Caki2 (cell line): ENCODE measurements around the gene ZNF436. TPM values are rescaled to one million over a fixed set of nuclear protein-coding genes. Genes with fewer than 3 reads are reported as not detected.

Source experiments
- DNase-seq: peaks from one replicate; pipeline ENCODE4 v3.0.0-alpha.2; 2015; ENCODE audit warnings: low read depth
- in situ Hi-C: cut with HindIII; loops from 2 replicates; pipeline ENCODE4 v1.10.0; 2016; ENCODE audit warnings: low sequenced_read_pairs, low pct_unique_long_range_greater_than_20kb, mixed read lengths
- total RNA-seq: library from RNA; depleted of rRNA; stranded (reverse); fragments of >200 nt; shearing (Covaris generic); gene quantifications from 2 replicates; pipeline ENCODE4 v1.2.3, GENCODE V29; 2014; ENCODE audit warnings: low replicate concordance

Gene ZNF436
- total RNA-seq, 1 experiment from 2014 or later = 16.4 TPM

DNA sequence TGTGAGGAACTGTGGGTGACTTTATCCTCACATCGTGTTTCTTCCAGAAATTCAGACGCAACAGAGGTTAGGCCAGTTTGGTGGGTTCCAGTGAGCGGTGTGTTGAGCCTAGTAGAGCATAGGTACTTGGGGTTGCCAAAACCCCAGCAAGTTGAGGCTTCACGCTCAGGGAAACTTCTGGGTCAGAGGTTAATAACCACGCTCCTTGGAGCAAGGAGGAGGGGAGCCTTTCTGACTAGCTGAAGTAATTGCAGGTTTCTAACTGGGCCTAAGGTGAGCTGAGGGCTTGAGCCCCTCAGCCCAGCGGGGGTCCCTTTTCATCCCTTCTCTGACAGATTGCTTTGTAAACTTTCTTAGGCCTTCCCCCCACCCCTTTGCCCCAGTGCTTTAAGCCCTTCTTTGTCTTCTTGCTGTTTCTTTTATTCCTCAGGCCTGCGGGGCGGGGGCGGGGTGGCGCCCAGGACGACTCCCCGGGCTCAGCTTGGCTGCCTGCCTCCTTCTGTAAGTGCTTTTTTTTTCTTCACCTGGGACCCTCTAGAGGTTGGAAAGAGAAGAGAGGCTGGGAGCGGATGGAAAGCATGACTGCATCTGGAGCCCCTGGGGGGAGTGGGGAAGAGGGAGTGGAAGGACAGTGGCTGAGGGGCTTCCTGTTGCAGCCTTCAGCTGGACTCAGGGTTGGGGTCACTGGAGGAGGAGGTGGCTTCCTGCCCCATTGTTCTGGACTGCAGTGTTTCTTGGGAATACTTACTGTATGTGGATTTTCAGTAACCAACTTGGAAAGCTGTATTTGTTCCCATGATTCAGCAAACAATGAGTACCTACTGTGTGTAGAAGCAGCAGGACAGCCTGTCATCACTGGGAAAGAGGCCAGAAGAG, 1.3 kb upstream of the ZNF436 start:
- in situ Hi-C loops = no loop called here
- peak; percentile 70 for DNase-seq

DNA sequence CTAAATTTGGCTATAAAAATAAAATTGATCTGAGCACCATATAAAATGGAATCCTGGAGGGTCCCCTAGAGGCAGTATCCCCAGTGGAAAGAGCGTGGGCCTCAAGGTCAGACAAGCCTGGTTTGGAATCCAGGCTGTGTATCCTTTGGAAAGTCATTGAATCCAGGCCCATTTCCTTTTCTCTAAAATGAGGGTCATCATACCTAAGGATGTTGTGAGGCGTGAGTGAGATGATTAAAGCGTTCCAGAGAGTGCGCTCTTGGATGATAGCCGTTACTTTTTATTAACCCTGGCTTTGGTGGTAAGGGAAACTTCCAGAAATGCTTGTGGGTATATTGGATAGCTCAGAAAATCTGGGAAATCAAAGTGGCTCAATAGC, 683 bp upstream of the ZNF436 start:
- DNase-seq = no peak
- in situ Hi-C loops = no loop called here

DNA sequence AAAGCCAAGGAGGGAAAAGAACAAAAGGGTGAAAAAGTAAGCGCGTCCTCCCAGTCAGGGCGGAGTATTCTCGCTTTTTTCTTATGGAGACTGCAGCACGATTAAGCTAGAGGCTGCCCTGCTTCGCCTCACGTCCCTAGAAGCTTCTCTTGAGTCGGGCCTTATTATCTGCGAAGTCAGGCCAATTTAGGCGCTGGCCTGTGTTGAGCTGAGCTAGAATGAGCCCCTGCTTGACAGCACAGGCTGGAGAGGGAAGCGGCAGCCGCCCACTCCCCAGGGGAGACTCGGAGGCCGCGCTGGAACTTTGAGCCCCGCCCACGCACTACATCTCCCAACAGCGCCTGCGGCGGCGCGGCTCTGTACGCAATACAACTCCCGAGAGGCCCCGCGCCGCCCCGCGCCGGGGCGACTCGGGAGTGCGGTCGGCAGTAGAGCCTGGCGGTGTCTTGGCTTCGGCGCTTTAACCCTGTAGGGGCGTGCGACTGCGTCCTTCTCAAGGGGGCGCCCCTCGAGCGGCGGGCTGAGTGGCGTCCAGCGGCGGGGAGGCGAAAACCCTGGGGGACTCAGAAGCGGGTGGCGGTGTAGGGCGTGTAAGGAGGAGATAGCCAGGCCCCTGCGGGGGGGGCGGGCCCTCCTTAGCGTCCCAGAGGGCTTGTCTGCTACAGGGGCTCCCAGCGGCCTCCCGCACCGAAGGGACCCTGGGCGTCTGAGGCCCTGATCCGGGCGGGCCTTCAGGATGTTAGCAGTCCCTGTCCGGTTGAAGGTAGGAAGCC, 888 bp downstream of the ZNF436 start:
- in situ Hi-C loops = no loop called here
- DNase-seq = peak; percentile 88

DNA sequence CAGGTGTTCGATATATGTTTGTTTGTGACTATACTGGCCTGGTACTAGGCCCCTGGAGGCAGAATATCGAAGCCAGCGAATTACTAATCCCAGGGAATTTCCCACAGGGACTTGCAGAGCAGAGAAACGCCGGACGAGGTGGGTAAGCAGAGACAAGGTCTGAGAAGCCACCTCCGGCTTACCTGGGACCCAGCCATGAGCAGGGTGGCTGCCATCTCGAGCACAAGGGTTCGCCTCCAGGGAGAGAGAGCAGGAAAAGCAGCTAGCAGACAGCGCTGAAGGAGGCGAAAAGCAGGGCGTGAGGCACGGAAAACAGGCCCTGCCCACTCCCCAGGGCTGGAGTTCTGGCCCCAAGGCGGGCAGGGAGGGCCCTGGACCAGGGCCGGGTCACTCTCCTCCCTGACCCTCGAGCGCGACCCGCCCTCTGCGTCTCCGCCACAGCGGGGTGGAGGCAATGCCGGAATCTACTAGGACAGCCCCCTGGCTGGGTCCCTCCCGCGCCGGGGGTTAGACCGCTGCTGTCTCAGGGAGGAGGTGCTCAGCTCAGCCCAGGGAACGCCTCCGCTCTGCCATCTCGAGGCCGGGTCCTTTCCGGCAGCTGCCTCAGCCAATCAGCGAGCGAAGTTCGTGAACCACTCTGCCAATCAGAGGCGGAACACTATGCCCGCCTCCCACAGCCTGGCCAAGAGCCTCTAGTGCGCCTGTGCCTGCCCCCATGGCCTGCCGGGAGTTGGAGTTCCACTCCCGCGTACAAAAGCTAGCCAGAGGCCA, 1.7 kb downstream of the ZNF436 start:
- DNase-seq = peak; percentile 98
- in situ Hi-C loops = no loop called here

DNA sequence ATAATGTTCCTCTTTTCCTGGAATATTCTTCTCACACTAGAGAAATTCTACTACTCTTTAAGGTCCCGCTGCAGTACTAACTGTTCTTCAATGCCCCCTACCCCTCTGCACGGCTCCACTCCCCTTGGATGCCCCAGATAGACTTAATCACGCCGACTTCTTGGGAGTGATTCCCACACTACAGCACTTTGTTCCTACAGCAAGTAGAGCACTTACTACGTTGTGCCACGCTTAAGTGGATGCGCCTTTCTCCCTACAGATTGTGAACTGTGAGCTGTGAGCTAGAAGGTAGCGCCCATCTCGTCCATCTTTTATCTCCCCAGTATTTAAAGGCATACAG, 2.2 kb downstream of the ZNF436 start:
- DNase-seq = no peak
- in situ Hi-C loops = no loop called here

DNA sequence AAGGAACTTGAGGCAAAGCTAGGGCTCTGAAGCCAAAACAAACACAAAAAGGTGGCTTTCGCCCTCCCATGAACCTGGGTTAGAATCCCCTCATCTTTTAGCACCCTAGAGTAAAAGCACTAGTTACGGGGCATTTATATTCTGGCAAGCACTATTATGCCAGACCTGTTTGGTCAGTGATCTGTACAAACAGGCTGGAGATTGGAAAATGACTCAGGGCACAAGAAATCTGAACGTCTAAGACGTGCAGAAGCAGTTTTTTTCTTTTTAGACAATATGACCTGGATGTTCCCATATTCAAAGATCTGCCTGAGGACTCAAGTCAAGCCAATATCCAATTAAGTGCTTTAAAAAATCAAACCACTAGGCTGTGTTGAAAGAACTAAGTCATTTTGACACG, 3.0 kb downstream of the ZNF436 start:
- DNase-seq = no peak
- in situ Hi-C loops = no loop called here

DNA sequence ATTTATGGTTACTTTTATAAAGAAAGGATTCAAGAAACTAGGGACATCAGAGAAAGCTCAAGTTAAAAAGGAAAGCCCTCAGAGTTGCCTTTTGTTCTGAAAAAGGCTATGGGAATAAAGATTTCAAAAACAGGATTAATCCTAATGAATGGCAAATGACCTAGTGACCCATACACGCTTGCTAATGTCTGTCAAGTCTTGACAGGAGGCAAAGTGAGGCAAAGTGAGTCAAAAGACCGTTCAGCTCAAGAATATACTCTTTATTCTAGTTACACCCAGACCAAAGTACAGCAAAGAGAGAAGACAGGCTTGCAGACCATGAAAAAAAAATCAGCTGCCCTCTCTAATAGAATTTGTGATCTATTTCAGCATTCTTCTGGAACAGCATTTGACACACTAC, 3.5 kb downstream of the ZNF436 start:
- in situ Hi-C loops = no loop called here
- DNase-seq = no peak

DNA sequence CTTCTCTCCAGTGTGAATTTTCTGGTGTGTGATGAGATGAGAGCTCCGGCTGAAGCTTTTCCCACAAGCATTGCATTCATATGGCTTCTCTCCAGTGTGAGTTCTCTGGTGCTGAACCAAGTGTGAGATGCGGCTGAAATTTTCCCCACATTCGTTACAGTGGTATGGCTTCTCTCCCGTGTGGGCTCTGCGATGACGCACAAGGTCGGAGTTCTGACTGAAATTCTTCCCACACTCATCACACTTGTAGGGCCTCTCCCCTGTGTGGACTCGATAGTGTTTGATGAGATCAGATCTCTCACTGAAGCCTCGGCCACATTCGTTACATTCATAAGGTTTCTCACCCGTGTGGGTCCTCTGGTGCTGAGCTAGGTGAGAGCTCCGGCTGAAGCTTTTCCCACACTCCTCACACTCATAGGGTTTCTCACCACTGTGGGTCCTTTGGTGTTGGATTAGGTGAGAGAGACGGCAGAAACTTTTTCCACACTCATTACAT, 7.4 kb downstream of the ZNF436 start:
- in situ Hi-C loops = no loop called here
- DNase-seq = peak; percentile 28

DNA sequence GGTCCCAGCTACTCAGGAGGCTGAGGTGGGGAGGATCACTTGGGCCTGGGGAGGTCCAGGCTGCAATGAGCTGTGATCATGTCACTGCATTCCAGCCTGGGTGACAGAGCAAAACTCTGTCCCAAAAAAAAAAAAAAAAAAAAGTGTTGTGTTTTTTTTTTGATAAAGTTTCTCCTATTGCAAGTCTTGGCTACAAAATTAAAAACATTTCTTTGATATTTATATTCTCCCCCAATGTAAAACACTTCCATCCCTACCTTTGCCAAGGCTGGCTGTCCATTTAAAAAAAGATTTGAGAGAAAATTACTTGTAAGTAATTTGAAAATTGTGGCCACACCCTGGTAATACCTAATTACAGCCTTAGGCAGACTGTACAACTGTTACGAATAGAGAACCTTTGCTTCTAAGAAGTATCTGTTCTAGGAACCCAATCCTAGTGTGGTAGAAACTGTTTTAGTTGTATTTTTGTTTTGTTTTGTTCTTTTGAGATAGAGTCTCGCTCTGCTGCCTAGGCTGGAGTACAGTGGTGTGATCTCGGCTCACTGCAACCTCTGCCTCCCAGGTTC, 11.2 kb downstream of the ZNF436 start:
- no peak for DNase-seq
- in situ Hi-C loops = no loop called here

DNA sequence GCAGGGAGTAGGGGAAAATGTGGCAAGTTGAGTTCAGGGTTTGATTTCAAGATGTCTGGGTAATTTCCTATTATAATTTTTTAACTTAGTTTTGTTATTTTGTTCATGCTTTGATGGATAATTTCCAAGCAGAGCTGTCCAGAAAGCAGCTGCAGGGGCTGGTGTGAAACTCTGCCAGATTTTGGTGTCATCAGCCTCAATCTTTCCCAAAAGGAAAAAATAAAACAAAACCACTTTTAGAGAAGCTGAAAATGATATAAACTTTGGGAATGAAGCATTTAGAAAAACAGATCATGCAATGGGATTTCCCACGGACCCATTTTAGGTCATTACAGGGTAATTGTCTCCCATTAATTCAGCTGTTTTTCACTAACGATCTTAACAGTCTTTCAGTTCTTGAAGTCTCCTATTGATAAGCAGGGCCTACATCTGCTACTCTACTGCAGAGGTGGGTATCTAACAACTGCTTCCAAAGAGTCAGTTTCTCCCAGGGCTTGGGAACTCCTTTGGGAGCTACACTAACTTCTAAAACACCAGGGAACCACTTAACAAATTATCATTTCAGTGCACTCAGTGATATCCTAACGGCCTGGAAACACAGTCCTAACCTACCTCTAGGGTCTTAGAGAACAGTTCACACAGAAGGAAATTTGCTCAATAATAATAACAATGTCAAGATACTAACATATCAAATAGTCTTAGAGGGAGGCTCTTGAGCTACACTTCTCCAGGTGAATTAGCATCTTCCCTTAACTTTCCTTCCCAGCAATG, 12.3 kb downstream of the ZNF436 start:
- in situ Hi-C loops = no loop called here
- no peak for DNase-seq

DNA sequence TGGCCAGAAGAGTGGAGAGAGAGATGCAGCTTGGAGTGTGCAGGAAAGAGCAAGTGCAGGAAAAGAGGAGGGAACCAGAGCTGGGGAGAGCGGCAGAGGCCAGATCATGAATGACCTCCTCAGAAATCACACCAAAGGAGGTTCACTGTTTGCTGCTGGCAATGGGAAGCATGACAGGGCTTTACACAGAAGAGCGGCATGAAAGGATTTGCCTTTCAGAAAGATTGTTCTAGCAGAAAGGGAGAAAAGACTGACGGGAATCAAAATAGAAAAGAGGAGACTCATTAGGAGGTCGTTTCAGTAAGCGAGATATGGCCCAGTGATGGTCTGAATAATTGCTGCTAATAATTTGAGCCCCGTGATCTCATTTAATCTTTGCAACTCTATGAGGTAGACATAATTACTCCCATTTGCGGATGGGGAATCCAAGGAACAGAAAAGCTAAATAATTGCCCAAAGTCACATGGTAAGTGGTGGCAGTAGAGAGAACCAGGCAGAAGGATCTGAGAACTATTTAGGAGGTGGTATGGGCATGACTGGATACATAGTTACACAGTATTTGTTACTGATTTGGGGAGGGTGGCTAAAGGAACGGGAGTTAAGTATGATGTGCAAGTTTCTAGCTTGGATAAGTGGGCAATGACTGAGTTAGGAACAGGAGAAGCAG, 13.0 kb downstream of the ZNF436 start:
- DNase-seq = no peak
- in situ Hi-C loops = no loop called here

DNA sequence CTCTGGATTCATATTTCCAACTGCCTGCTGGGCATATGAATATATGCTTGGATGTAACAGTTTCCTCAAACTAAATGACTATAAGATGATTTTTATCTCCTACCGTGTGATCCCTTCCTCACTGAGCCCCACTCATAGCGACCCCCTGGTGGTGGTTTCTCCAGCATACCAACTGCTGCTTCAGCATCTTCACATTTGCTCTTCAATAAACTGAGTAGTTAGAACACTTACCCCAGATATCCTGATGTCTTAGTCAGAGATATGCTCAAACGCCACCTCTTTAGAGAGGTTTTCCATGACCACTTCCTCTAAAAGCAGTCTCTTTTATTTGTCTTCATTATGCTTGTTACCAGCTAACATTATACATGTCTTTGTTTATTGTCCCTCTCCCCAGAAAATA, 15.4 kb downstream of the ZNF436 start:
- in situ Hi-C loops = no loop called here
- DNase-seq = no peak

DNA sequence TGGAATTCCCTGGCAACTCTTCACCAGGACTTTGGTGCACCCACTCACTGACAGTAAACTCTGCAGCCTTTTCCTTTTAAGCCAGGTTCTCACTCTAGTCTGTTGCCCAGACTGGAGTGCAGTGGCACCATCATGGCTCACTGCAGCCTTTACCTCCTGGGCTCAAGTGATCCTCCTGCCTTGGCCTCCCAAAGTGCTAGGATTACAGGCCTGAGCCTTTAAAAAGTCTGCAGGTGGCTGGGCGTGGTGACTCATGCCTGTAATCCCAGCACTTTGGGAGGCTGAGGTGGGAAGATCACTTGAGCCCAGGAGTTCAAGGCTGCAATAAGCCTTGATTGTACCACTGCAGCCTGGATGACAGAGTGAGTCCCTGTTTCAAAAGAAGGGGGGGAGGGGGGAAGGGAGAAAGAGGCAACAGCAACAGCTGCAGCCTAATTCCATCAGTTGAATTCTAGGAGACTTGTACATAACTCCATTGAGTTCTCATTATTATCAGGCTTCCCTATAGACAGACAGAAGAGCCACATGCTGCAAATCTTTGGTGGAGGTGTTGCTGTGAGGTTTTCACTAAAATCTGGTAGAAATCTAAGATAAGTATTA, 17.4 kb downstream of the ZNF436 start:
- in situ Hi-C loops = no loop called here

DNA sequence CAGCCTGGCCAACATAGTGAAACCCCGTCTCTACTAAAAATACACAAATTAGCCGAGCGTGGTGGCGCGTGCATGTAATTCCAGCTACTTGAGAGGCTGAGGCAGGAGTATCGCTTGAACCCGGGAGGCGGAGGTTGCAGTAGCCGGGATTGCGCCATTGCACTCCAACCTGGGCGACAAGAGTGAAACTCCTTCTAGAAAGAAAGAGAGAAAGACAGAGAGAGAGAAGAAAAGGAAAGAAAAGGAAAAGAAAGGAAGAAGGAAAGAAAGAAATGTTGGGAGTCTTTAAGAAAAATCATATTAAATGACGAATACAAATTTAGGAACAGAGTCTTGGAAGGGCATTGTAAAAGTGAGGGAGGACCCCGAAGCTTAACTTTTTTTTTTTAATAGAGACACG, 23.7 kb downstream of the ZNF436 start:
- in situ Hi-C loops = no loop called here
- no peak for DNase-seq

More for the DNA sequence above, 17.4 kb downstream of the ZNF436 start:
- DNase-seq = no peak

DNA sequence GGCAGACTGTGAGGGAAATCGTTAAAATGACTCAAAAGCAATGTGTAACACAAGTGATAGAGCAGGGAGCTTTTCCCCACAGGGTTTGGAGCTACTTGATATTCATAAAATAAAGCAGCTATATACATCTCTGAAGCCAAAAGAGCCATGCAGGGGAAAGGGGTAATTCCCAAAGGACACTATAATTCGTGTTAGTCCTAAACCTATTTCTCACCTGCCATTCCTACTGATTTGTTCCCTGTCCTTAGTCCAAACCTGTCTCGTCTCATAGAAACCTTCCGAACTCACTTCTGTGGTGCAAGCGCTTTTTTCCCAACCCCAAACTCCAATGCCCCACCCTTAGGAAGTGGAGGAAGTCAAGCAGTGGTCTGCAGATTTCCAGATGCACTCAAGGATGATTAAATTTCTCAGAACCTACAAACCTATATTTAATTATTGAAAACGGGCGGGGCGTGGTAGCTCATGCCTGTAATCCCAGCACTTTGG, 24.6 kb downstream of the ZNF436 start:
- DNase-seq = no peak
- in situ Hi-C loops = no loop called here

DNA sequence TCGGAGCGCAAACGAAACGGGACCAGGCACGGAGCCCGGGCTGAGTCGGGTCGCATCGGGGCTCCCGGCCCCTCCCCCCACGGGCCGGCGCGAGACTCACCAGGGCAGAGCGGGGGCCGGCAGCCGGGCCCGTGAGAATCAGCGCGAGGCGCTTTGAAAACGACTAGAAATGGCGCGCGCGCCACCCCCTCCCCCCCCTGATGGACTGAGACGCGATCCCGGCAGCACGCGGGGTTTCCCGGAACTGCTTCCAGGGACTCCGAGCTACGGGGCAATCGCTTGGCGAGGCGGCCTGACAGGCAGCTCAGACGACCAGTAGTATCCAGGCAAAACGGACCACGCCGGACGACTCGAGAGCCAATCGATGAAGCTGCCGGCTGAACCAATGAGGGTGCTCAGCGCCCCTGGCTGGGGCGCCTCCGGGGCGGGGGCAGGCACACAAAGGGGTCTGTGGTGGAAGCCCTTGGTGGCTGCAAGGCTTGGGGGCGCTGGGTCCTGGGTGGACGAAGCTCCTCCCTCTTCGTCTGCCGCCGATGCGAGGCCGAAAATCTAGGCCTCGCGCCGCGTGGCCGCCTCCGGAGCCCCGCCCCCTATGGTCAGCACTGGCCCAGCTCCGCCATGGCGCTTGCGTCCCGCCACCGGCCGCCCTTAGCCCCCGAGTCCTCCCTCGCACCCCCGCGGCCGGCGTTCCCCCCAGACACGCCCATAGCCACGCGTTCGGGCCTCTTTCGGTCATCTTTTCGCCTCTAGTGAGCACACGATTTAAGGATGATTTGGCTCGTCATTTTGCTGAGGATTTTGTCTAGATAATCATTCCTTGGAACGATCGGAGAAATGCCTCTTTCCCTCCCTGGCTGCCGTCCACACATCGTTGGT, 25.3 kb downstream of the ZNF436 start, which contains the start of gene HNRNPR:
Gene HNRNPR (minus strand): TSS at position 174 of the 876 bp plus-strand sequence. CDS start 3,276 bp downstream, outside the sequence.
- in situ Hi-C loops = no loop called here
- DNase-seq = peak; percentile 99
